Measurements from ENCODE around the gene TMEM270. TPM values are rescaled to one million over a fixed set of nuclear protein-coding genes. Genes with fewer than 3 reads are reported as not detected.

The TMEM270 gene
- total and polyA plus RNA-seq, 2 donors (not counting 1 experiment from before 2014, with no cell fraction given) = not detected

DNA sequence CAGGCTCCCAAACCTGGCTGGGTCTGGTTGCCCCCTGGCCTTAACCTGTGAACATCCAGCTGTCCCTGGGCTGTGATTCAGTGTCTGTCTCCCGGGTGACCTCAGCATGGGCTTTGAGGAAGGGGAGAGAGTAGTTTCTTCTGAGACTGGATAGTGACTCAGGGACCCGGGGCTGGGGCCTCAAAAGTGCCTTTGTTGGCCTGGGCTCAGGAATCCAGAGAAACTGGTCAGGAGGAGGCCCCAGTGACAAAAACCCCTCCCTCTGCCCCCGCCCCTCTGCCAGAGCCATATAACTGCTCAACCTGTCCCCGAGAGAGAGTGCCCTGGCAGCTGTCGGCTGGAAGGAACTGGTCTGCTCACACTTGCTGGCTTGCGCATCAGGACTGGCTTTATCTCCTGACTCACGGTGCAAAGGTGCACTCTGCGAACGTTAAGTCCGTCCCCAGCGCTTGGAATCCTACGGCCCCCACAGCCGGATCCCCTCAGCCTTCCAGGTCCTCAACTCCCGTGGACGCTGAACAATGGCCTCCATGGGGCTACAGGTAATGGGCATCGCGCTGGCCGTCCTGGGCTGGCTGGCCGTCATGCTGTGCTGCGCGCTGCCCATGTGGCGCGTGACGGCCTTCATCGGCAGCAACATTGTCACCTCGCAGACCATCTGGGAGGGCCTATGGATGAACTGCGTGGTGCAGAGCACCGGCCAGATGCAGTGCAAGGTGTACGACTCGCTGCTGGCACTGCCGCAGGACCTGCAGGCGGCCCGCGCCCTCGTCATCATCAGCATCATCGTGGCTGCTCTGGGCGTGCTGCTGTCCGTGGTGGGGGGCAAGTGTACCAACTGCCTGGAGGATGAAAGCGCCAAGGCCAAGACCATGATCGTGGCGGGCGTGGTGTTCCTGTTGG is 30.0 kb upstream of the TMEM270 start, which contains the start of gene CLDN4:
Gene CLDN4, plus strand, starts transcription at position 316 of the 903 bp plus-strand sequence. Its CDS starts 206 bp downstream, at position 522.
- Mint-ChIP-seq H3K27me3 (no peaks in the 10 kb centered on the region), H3K9me3 (ENCODE audit: insufficient read depth) (no peaks in the 10 kb centered on the region), H3K4me1 (peaks cover 28% of the 10 kb centered on the region), H3K27ac (no peak within 1 kb of the TSS), H3K4me3 (no peak within 1 kb of the TSS)
- Histone ChIP-seq H3K9ac (ENCODE audit: low read length) (no peak within 1 kb of the TSS), H3K4me3 (ENCODE audit: control extremely low read depth in 1 of 5, extremely low read depth in 1 of 5, insufficient read depth in 1 of 5, low read depth in 2 of 5, low read length in 4 of 5) (no peak within 1 kb of the TSS), H3K36me3 (replicated peaks in 1 of 2; ENCODE audit: control extremely low read depth in 1 of 2, control insufficient read depth in 1 of 2, extremely low read depth in 1 of 2, insufficient read depth in 2 of 2, low read length in 1 of 2) (no peaks in the 10 kb centered on the region), H3K9me3 (ENCODE audit: control extremely low read depth in 1 of 3, control insufficient read depth in 2 of 3, insufficient read depth in 1 of 3, low read length in 2 of 3) (no peaks in the 10 kb centered on the region), H3K79me2 (ENCODE audit: control insufficient read depth, insufficient read depth, low read length) (no peaks in the 10 kb centered on the region), H2AFZ (ENCODE audit: insufficient read depth, low read depth, low read length, poor library complexity, severe bottlenecking) (no peak within 1 kb of the TSS), H3K4me2 (replicated peaks; ENCODE audit: low read depth, low read length, poor library complexity, severe bottlenecking) (no peak within 1 kb of the TSS), H4K20me1 (ENCODE audit: control insufficient read depth, insufficient read depth, low read length, poor library complexity, severe bottlenecking) (no peaks in the 10 kb centered on the region), H3K4me1 (ENCODE audit: control insufficient read depth in 2 of 2, insufficient read depth in 2 of 2, low read length in 2 of 2) (peaks cover 23 to 24% of the 10 kb centered on the region in 2 donors), H3K27me3 (replicated peaks in 1 of 4; ENCODE audit: control extremely low read depth in 1 of 4, control insufficient read depth in 3 of 4, insufficient read depth in 4 of 4, low read length in 3 of 4) (no peaks in the 10 kb centered on the region), H3K27ac (ENCODE audit: low read length in 2 of 2) (no peak within 1 kb of the TSS)
- POLR2A ChIA-PET = interaction anchor here (0.6 kb wide), 1 partner anchor 199 kb away, joined by 5 read pairs; no protein-coding TSS in a partner anchor
- intact Hi-C loops (cut with micrococcal nuclease) = no loop called here
- CTCF ChIA-PET = no interaction called here
- no peak for TF ChIP-seq EZH2 (IDR thresholded peaks at IDR 0.05; ENCODE audit: borderline replicate concordance, insufficient read depth, low read depth, low read length, poor library complexity, severe bottlenecking)
- TF ChIP-seq, protein P1, sequence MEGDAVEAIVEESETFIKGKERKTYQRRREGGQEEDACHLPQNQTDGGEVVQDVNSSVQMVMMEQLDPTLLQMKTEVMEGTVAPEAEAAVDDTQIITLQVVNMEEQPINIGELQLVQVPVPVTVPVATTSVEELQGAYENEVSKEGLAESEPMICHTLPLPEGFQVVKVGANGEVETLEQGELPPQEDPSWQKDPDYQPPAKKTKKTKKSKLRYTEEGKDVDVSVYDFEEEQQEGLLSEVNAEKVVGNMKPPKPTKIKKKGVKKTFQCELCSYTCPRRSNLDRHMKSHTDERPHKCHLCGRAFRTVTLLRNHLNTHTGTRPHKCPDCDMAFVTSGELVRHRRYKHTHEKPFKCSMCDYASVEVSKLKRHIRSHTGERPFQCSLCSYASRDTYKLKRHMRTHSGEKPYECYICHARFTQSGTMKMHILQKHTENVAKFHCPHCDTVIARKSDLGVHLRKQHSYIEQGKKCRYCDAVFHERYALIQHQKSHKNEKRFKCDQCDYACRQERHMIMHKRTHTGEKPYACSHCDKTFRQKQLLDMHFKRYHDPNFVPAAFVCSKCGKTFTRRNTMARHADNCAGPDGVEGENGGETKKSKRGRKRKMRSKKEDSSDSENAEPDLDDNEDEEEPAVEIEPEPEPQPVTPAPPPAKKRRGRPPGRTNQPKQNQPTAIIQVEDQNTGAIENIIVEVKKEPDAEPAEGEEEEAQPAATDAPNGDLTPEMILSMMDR (IDR thresholded peaks at IDR 0.05) = no peak
- WGBS (ENCODE audit: insufficient coverage) = 97% methylated on average over 40 of the region's 42 CpGs
- ATAC-seq (ENCODE audit: low read depth) = no peak
- DNase-seq = no peak

DNA sequence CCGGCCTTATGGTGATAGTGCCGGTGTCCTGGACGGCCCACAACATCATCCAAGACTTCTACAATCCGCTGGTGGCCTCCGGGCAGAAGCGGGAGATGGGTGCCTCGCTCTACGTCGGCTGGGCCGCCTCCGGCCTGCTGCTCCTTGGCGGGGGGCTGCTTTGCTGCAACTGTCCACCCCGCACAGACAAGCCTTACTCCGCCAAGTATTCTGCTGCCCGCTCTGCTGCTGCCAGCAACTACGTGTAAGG is 29.4 kb upstream of the TMEM270 start:
- no peaks in the 10 kb centered on the region for H4K20me1 ChIP-seq (ENCODE audit: control insufficient read depth, insufficient read depth, low read length, poor library complexity, severe bottlenecking)

More for the DNA sequence above, 29.4 kb upstream of the TMEM270 start:
- no peaks in the 10 kb centered on the region for H3K79me2 ChIP-seq (ENCODE audit: control insufficient read depth, insufficient read depth, low read length)
- CTCF ChIA-PET = no interaction called here
- no peaks in the 10 kb centered on the region for H3K27me3 ChIP-seq (replicated peaks in 1 of 4; ENCODE audit: control extremely low read depth in 1 of 4, control insufficient read depth in 3 of 4, insufficient read depth in 4 of 4, low read length in 3 of 4)
- H3K9ac ChIP-seq (ENCODE audit: low read length) = no peak overlapping the region
- DNase-seq = no peak
- no peak overlapping the region for H3K4me3 Mint-ChIP-seq
- H3K36me3 ChIP-seq (replicated peaks in 1 of 2; ENCODE audit: control extremely low read depth in 1 of 2, control insufficient read depth in 1 of 2, extremely low read depth in 1 of 2, insufficient read depth in 2 of 2, low read length in 1 of 2) = no peaks in the 10 kb centered on the region
- peaks cover 24% of the 10 kb centered on the region for H3K4me1 Mint-ChIP-seq
- no peak overlapping the region for H3K27ac ChIP-seq (ENCODE audit: low read length in 2 of 2)
- H3K9me3 ChIP-seq (ENCODE audit: control extremely low read depth in 1 of 3, control insufficient read depth in 2 of 3, insufficient read depth in 1 of 3, low read length in 2 of 3) = no peaks in the 10 kb centered on the region
- TF ChIP-seq, protein P1 (IDR thresholded peaks at IDR 0.05) = no peak
- TF ChIP-seq EZH2 (IDR thresholded peaks at IDR 0.05; ENCODE audit: borderline replicate concordance, insufficient read depth, low read depth, low read length, poor library complexity, severe bottlenecking) = no peak
- no peak overlapping the region for H2AFZ ChIP-seq (ENCODE audit: insufficient read depth, low read depth, low read length, poor library complexity, severe bottlenecking)
- H3K27me3 Mint-ChIP-seq = no peaks in the 10 kb centered on the region
- no peaks in the 10 kb centered on the region for H3K9me3 Mint-ChIP-seq (ENCODE audit: insufficient read depth)
- no peak for ATAC-seq (ENCODE audit: low read depth)
- POLR2A ChIA-PET = no interaction called here
- 95% methylated on average over 15 of the region's 16 CpGs for WGBS (ENCODE audit: insufficient coverage)
- no peak overlapping the region for H3K4me3 ChIP-seq (ENCODE audit: control extremely low read depth in 1 of 5, extremely low read depth in 1 of 5, insufficient read depth in 1 of 5, low read depth in 2 of 5, low read length in 4 of 5)
- intact Hi-C loops (cut with micrococcal nuclease) = no loop called here
- H3K4me2 ChIP-seq (replicated peaks; ENCODE audit: low read depth, low read length, poor library complexity, severe bottlenecking) = no peak overlapping the region
- peaks cover 18 to 19% of the 10 kb centered on the region in 2 donors for H3K4me1 ChIP-seq (ENCODE audit: control insufficient read depth in 2 of 2, insufficient read depth in 2 of 2, low read length in 2 of 2)
- H3K27ac Mint-ChIP-seq = no peak overlapping the region

Measured in B cell (primary cell).